Right renal pelvis (tissue), 4 donors: Measurements from ENCODE around the gene MAPK4. TPM values are rescaled to one million over a fixed set of nuclear protein-coding genes. Genes with fewer than 3 reads are reported as not detected.
A peak's percentile ranks its signal among the peaks of the same experiment; 100 is the strongest.

ENCODE experiments used
- DNase-seq, 4 donors: peaks; one replicate each; pipeline ENCODE4 v3.0.0-alpha.2; 2013; ENCODE audit warnings: low read depth in 4 of 4, low spot score in 3 of 4, missing footprints in 1 of 4
- polyA plus RNA-seq, 4 donors: library from polyadenylated mRNA; unstranded; fragments of 120-200 nt; gene quantifications; one replicate each; pipeline ENCODE4 v1.2.1, GENCODE V29; 2013; ENCODE audit not compliant: insufficient read length in 4 of 4

MAPK4 gene
- polyA plus RNA-seq, 4 donors: 8.8 to 10.5 (median 10.1) TPM

- no peak for DNase-seq
Measured at GRCh38 chr18:50715919-50716318, 156.0 kb downstream of the MAPK4 start.

GRCh38 chr18:50716902-50717301, 157.0 kb downstream of the MAPK4 start:
- no peak for DNase-seq

GRCh38 chr18:50717563-50717962, 157.7 kb downstream of the MAPK4 start:
- peak in 1 of 4 donors; percentile 14 for DNase-seq

GRCh38 chr18:50719471-50720324, 159.8 kb downstream of the MAPK4 start:
- DNase-seq: no peak

GRCh38 chr18:50720325-50720674, 160.4 kb downstream of the MAPK4 start:
- no peak for DNase-seq

GRCh38 chr18:50721006-50721405, 161.1 kb downstream of the MAPK4 start:
- no peak for DNase-seq

- DNase-seq: no peak
Measured at GRCh38 chr18:50721451-50722120, 161.7 kb downstream of the MAPK4 start.

- DNase-seq: no peak
Measured at GRCh38 chr18:50722311-50722710, 162.4 kb downstream of the MAPK4 start.

- DNase-seq: no peak
Measured at GRCh38 chr18:50724751-50725151, 164.9 kb downstream of the MAPK4 start.

GRCh38 chr18:50726960-50727589, 167.2 kb downstream of the MAPK4 start:
- no peak for DNase-seq

- DNase-seq: no peak
Measured at GRCh38 chr18:50727721-50728471, 168.0 kb downstream of the MAPK4 start.

- no peak for DNase-seq
Measured at GRCh38 chr18:50729376-50729775, 169.5 kb downstream of the MAPK4 start.

GRCh38 chr18:50729986-50730385, 170.1 kb downstream of the MAPK4 start:
- no peak for DNase-seq

GRCh38 chr18:50734342-50734741, 174.5 kb downstream of the MAPK4 start:
- DNase-seq: no peak

GRCh38 chr18:50734886-50735285, 175.0 kb downstream of the MAPK4 start:
- no peak for DNase-seq

- no peak for DNase-seq
Measured at GRCh38 chr18:50737127-50737526, 177.2 kb downstream of the MAPK4 start.

GRCh38 chr18:50738098-50738757, 178.3 kb downstream of the MAPK4 start:
- DNase-seq: no peak

- no peak for DNase-seq
Measured at GRCh38 chr18:50742952-50743351, 183.1 kb downstream of the MAPK4 start.

GRCh38 chr18:50744253-50744652, 184.4 kb downstream of the MAPK4 start:
- no peak for DNase-seq

- no peak for DNase-seq
Measured at GRCh38 chr18:50745945-50746344, 186.1 kb downstream of the MAPK4 start.
